Activated CD8-positive, alpha-beta T cell treated with anti-CD3 and anti-CD28 coated beads for 36 hours (primary cell): ENCODE measurements around the gene CNTLN. TPM values are rescaled to one million over a fixed set of nuclear protein-coding genes. Genes with fewer than 3 reads are reported as not detected.
"Not testable (repeated sequence)": the region's sequence is repeated elsewhere in the genome, so short reads cannot be mapped to it uniquely, and the experiment has no call there.

Source experiments
- ATAC-seq: fragments of 200-7000 bp; cut with Tn5 transposase; one replicate; pipeline ENCODE4 v1.10.0; 2021; ENCODE audit warnings: mild to moderate bottlenecking, moderate library complexity
- CTCF ChIA-PET: fragments of 350-600 bp; sonication (Branson Sonifier 250); formaldehyde crosslinking; loops from one replicate; lab custom pipeline; 2021; ENCODE audit warnings: antibody characterized with exemption; lab: Charles Lee
- POLR2A ChIA-PET: fragments of 350-600 bp; sonication (Branson Sonifier 250); formaldehyde crosslinking; loops from one replicate; lab custom pipeline; 2021; ENCODE audit warnings: antibody characterized with exemption; lab: Charles Lee
- DNase-seq: peaks from one replicate; pipeline ENCODE4 v3.0.0-alpha.2; 2020
- H3K27ac Mint-ChIP-seq: one replicate; pipeline ENCODE4 v1.8.0; 2021; ENCODE audit warnings: mild to moderate bottlenecking, mixed read lengths
- H3K27me3 Mint-ChIP-seq: one replicate; pipeline ENCODE4 v1.8.0; 2021; ENCODE audit warnings: mixed read lengths
- H3K36me3 Mint-ChIP-seq: one replicate; pipeline ENCODE4 v1.8.0; 2021; ENCODE audit warnings: low read depth, mixed read lengths
- H3K4me1 Mint-ChIP-seq: one replicate; pipeline ENCODE4 v1.8.0; 2021; ENCODE audit warnings: low read depth, mixed read lengths
- H3K4me3 Mint-ChIP-seq: one replicate; pipeline ENCODE4 v1.8.0; 2021; ENCODE audit warnings: mild to moderate bottlenecking, moderate library complexity, mixed read lengths
- H3K9me3 Mint-ChIP-seq: one replicate; pipeline ENCODE4 v1.8.0; 2021; ENCODE audit warnings: mixed read lengths
- intact Hi-C: fragments of 100-400 bp; cut with micrococcal nuclease; formaldehyde crosslinking; loops from one replicate; pipeline ENCODE4 v1.10.0; 2022
- total RNA-seq, 2 experiments: library from RNA; stranded (reverse); gene quantifications; one replicate each; pipeline ENCODE4 v1.2.3, GENCODE V29; 2021
- TF ChIP-seq, protein P1 (sequence below): fragments of 200-600 bp; IDR thresholded peaks from one replicate; pipeline ENCODE4 v1.8.0; 2022; ENCODE audit warnings: antibody characterized with exemption, mild to moderate bottlenecking

The CNTLN gene
- total RNA-seq, 2 experiments from 2014 or later: 0.40 to 0.43 TPM

DNA sequence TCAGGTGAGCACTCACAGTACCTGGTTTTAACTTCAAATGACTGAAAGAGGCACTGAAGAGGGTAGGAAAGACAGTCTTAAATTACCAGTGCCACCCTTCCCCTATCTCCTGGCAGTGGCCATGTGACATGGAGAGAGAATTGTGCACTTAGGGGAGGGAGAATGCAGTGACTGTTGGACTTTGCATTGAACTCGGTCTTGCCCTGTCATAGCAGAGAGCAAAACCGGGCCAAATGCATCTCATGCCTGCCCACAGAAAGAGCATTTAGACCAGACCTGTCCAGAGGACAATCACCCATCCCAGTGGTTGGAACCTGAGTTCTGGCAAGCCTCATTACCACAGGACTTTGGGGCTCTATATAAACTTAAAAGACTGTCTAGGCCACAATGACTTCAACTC lies 232.2 kb downstream of the CNTLN start:
- H3K9me3 Mint-ChIP-seq: peaks cover 6% of the 10 kb centered on the region
- DNase-seq: no peak
- CTCF ChIA-PET: no interaction called here
- no peaks in the 10 kb centered on the region for H3K27me3 Mint-ChIP-seq
- no peaks in the 10 kb centered on the region for H3K36me3 Mint-ChIP-seq
- no peak overlapping the region for H3K4me3 Mint-ChIP-seq
- no peak for ATAC-seq
- intact Hi-C loops: no loop called here
- H3K4me1 Mint-ChIP-seq: no peaks in the 10 kb centered on the region
- TF ChIP-seq, protein P1, sequence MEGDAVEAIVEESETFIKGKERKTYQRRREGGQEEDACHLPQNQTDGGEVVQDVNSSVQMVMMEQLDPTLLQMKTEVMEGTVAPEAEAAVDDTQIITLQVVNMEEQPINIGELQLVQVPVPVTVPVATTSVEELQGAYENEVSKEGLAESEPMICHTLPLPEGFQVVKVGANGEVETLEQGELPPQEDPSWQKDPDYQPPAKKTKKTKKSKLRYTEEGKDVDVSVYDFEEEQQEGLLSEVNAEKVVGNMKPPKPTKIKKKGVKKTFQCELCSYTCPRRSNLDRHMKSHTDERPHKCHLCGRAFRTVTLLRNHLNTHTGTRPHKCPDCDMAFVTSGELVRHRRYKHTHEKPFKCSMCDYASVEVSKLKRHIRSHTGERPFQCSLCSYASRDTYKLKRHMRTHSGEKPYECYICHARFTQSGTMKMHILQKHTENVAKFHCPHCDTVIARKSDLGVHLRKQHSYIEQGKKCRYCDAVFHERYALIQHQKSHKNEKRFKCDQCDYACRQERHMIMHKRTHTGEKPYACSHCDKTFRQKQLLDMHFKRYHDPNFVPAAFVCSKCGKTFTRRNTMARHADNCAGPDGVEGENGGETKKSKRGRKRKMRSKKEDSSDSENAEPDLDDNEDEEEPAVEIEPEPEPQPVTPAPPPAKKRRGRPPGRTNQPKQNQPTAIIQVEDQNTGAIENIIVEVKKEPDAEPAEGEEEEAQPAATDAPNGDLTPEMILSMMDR: no peak
- POLR2A ChIA-PET: no interaction called here
- H3K27ac Mint-ChIP-seq: no peak overlapping the region

DNA sequence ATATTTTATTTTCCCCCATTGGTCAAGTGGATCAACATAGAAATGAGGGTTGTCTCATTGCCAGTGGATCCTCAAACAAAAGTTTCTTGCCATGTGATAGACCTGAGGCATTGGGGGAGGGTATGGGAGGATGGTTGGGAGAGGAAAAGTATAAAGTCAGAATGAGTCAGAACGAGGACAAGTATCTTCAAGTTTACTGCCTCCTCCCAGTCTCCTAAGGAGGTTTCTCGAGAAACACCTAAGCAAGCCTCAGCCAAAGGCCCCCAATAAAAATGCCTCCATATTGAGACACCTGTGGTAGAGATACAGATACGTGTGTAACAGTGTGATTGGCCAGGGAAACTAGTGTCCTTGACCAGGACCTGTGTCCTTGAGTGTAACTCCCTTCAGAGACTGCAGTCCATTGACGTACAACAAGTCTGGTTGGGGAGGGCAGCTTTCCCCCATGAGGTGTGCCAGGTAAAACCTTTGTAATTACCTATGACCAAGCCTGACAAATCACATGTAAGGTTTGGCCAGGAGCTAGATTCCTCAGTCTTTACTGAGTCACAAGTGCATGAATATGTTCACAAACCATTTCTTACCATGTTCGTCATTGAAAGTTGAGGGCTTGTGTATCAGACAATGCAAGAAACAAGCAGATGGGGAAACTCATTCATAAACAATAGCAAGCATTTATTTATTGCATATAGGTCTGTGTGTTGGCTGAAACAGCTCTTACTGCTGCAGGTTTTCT lies 245.5 kb downstream of the CNTLN start:
- no peaks in the 10 kb centered on the region for H3K36me3 Mint-ChIP-seq
- no peak overlapping the region for H3K4me3 Mint-ChIP-seq
- no peaks in the 10 kb centered on the region for H3K27me3 Mint-ChIP-seq
- no peaks in the 10 kb centered on the region for H3K9me3 Mint-ChIP-seq
- ATAC-seq (no peak), DNase-seq (no peak)
- H3K27ac Mint-ChIP-seq: no peak overlapping the region
- H3K4me1 Mint-ChIP-seq: no peaks in the 10 kb centered on the region
- intact Hi-C loops: no loop called here
- CTCF ChIA-PET: no interaction called here
- POLR2A ChIA-PET: interaction anchor here (0.6 kb wide), 1 partner anchor 19 kb away, joined by 3 read pairs; no protein-coding TSS in a partner anchor
- TF ChIP-seq, protein P1: no peak

DNA sequence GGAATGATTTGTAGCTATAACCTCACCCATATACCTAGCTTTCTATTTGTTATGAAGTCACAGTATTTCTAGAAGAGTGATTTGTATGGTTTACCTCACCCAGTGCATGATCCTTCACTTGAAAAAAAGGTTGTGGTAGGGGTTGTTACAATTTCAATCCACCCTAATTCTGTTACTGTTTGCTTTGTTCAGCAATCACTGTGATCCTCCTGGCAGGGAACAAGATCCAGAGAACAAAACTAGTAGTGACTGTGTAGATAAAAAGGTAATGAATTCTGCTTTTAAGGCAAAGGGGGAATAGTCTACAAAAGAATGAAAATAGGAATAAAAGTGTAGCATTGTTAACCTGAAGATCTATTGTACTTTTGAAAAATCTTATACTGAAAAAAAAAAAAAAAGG lies 252.7 kb downstream of the CNTLN start:
- POLR2A ChIA-PET: no interaction called here

DNA sequence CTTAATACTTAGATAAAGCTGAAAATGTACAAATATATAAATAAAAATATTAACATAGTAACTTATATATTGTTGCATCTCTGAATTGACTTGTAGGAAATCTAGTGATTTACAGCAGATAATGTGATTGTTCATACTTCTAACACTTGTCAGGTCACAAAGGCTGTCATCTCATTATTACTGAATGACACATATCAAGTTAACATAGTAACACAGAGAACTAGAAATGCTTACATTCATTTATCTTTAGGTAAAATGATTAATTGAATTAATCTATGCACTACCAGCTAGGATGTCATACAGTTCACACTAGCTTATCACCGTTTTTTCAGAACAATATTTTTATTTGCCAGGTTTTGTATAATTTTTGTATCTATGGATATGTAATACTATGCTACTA lies 254.2 kb downstream of the CNTLN start:
- H3K4me3 Mint-ChIP-seq: no peak overlapping the region
- no peaks in the 10 kb centered on the region for H3K4me1 Mint-ChIP-seq
- intact Hi-C loops: no loop called here
- POLR2A ChIA-PET: no interaction called here
- no peaks in the 10 kb centered on the region for H3K27me3 Mint-ChIP-seq
- no peak for ATAC-seq
- no peak overlapping the region for H3K27ac Mint-ChIP-seq
- H3K9me3 Mint-ChIP-seq: no peaks in the 10 kb centered on the region
- no peaks in the 10 kb centered on the region for H3K36me3 Mint-ChIP-seq
- CTCF ChIA-PET: no interaction called here
- DNase-seq: no peak
- TF ChIP-seq, protein P1: no peak

More for the DNA sequence above, 252.7 kb downstream of the CNTLN start:
- H3K9me3 Mint-ChIP-seq: no peaks in the 10 kb centered on the region
- intact Hi-C loops: no loop called here
- no peak overlapping the region for H3K27ac Mint-ChIP-seq
- DNase-seq (no peak), ATAC-seq (no peak)
- TF ChIP-seq, protein P1: no peak
- no peaks in the 10 kb centered on the region for H3K36me3 Mint-ChIP-seq
- CTCF ChIA-PET: no interaction called here
- H3K27me3 Mint-ChIP-seq: no peaks in the 10 kb centered on the region
- no peak overlapping the region for H3K4me3 Mint-ChIP-seq
- no peaks in the 10 kb centered on the region for H3K4me1 Mint-ChIP-seq

DNA sequence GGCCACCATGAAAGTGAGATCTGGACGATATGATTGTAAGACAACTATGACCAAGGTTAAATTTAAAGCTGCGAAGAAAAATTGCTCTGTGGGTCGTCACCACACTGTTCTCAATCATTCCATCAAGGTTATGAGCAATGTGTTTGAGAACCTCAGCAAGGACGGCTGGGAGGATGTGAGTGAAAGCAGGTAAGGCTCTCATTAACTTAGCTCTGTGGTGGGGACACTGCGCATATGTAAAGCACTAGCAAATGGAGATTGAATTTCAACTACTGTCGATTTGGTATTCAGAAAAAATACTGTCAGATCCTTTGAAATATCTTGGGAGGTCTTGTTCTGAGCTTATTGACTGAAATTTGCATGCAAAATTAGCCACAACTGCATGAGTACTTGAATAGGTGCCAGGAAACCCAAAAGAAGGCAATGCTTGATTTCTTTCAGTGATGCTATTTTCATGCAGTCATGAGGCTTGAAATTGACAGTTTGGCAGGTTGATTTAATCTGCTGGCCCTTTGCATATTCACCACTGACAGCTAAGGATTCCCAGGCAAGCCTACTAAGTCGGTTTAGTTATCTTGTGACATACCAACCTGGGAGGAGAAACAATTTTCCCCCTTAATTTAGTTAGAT lies 260.2 kb downstream of the CNTLN start:
- POLR2A ChIA-PET: no interaction called here
- H3K4me3 Mint-ChIP-seq: no peak overlapping the region
- H3K4me1 Mint-ChIP-seq: no peaks in the 10 kb centered on the region
- DNase-seq (no peak), ATAC-seq (no peak)
- intact Hi-C loops: no loop called here
- no peaks in the 10 kb centered on the region for H3K9me3 Mint-ChIP-seq
- CTCF ChIA-PET: no interaction called here
- H3K27me3 Mint-ChIP-seq: no peaks in the 10 kb centered on the region
- no peak overlapping the region for H3K27ac Mint-ChIP-seq
- no peaks in the 10 kb centered on the region for H3K36me3 Mint-ChIP-seq
- TF ChIP-seq, protein P1: no peak

DNA sequence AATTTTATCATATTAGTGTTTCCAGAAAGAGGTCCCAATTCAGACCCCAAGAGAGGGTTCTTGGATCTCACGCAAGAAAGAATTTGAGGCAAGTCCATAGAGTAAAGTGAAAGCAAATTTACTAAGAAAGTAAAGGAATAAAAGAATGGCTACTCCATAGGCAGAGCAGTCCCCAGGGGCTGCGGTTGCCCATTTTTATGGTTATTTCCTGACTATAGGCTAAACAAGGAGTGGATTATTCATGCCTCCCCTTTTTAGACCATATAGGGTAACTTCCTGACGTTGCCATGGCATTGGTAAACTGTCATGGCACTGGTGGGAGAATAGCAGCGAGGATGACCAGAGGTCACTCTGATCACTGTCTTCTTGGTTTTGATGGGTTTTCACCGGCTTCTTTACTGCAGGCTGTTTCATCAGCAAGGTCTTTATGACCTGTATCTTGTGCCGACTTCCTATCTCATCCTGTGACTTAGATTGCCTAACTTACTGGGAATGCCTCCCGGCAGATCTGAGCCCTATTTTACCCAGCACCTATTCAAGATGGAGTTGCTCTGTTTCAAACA lies 262.4 kb downstream of the CNTLN start:
- CTCF ChIA-PET, H3K9me3 Mint-ChIP-seq, POLR2A ChIA-PET, DNase-seq, H3K4me3 Mint-ChIP-seq, ATAC-seq, H3K36me3 Mint-ChIP-seq, H3K27me3 Mint-ChIP-seq, H3K27ac Mint-ChIP-seq, intact Hi-C loops, H3K4me1 Mint-ChIP-seq: not testable (repeated sequence)
